Measurements from ENCODE around the gene SOD1.

DNA sequence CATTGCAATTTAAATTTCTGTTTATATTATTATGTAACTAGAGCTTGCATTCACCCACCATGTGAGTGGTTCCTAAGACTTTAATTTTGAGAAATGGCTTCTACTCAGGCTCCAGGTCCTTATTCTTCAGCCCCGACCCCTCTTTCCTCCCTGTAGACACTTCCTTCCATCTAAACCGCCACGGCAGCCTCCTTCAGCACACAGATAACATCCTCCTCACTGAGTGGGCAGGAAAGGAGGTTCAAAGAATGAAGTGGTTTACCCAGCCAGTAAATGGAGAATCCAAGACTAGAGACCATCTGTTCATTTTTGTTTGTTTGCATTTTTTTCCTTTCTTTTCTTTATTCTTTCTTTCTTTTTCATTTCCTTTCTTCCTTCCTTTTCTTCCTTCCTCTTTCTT is 37.1 kb upstream of the SOD1 start:
- TF ChIP-seq, protein P1, sequence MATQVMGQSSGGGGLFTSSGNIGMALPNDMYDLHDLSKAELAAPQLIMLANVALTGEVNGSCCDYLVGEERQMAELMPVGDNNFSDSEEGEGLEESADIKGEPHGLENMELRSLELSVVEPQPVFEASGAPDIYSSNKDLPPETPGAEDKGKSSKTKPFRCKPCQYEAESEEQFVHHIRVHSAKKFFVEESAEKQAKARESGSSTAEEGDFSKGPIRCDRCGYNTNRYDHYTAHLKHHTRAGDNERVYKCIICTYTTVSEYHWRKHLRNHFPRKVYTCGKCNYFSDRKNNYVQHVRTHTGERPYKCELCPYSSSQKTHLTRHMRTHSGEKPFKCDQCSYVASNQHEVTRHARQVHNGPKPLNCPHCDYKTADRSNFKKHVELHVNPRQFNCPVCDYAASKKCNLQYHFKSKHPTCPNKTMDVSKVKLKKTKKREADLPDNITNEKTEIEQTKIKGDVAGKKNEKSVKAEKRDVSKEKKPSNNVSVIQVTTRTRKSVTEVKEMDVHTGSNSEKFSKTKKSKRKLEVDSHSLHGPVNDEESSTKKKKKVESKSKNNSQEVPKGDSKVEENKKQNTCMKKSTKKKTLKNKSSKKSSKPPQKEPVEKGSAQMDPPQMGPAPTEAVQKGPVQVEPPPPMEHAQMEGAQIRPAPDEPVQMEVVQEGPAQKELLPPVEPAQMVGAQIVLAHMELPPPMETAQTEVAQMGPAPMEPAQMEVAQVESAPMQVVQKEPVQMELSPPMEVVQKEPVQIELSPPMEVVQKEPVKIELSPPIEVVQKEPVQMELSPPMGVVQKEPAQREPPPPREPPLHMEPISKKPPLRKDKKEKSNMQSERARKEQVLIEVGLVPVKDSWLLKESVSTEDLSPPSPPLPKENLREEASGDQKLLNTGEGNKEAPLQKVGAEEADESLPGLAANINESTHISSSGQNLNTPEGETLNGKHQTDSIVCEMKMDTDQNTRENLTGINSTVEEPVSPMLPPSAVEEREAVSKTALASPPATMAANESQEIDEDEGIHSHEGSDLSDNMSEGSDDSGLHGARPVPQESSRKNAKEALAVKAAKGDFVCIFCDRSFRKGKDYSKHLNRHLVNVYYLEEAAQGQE (IDR thresholded peaks at IDR 0.05; ENCODE audit: borderline replicate concordance), result no peak
- TF ChIP-seq, protein P2, sequence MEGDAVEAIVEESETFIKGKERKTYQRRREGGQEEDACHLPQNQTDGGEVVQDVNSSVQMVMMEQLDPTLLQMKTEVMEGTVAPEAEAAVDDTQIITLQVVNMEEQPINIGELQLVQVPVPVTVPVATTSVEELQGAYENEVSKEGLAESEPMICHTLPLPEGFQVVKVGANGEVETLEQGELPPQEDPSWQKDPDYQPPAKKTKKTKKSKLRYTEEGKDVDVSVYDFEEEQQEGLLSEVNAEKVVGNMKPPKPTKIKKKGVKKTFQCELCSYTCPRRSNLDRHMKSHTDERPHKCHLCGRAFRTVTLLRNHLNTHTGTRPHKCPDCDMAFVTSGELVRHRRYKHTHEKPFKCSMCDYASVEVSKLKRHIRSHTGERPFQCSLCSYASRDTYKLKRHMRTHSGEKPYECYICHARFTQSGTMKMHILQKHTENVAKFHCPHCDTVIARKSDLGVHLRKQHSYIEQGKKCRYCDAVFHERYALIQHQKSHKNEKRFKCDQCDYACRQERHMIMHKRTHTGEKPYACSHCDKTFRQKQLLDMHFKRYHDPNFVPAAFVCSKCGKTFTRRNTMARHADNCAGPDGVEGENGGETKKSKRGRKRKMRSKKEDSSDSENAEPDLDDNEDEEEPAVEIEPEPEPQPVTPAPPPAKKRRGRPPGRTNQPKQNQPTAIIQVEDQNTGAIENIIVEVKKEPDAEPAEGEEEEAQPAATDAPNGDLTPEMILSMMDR (IDR thresholded peaks at IDR 0.05; ENCODE audit: poor library complexity, severe bottlenecking), result no peak
- no peak for TF ChIP-seq MXI1 (conservative IDR thresholded peaks at IDR 0.05; ENCODE audit: poor library complexity, severe bottlenecking)
